GM21528 (cell line): ENCODE measurements around the gene NFATC1.

Experiments used
- ATAC-seq: cut with Tn5 transposase; IDR thresholded peaks from one replicate; pipeline ENCODE4 v1.9.1; 2021; ENCODE audit warnings: mild to moderate bottlenecking, moderate library complexity; ENCODE audit not compliant: unreplicated experiment, low FRiP score

NFATC1 gene

GRCh38 chr18:79387214-79387613 lies 8.5 kb upstream of the NFATC1 start:
- ATAC-seq = no peak

- no peak for ATAC-seq
Observed at GRCh38 chr18:79387615-79388014, 8.1 kb upstream of the NFATC1 start.

DNA sequence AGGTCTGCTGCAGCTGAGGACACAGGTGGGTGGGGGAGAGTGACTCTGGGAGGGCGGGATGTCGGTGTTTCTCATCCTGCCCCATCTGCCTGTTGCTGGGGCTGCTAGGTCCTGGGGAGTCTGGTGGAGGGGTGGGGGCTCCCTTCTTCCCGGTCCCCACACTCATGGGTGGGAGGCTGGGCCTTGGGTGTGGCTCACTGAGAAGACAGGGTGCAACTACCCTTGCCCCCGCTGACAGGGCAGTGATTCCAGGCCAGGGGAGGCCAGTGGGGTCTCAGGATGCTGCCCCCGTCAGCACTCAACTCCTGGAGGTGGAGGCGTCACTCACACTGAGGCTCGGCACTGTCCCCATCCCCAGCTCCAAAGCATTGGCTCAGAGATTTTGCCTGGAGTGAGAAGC lies 7.7 kb upstream of the NFATC1 start:
- no peak for ATAC-seq

DNA sequence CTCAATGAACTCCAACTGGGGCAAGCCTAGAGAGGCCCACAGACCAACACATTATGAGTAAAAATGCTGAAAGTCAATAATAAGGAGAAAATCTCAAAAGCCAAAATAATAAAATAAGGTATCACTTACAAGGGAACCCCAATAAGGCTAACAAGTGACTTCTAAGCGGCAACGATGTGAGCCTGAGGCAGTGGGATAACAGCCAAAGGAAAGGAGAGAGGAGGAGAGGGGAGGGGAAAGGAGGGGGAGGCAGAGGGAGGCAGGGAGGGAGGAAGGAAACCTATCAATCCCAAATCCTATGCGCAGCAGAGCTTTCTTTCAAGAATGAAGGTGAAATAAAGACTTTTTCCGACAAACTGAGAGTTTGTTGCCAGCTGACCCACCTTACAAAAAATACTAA lies 6.0 kb upstream of the NFATC1 start:
- no peak for ATAC-seq

- no peak for ATAC-seq
Observed at GRCh38 chr18:79392226-79392625, 3.5 kb upstream of the NFATC1 start.

GRCh38 chr18:79393181-79393634 lies 2.5 kb upstream of the NFATC1 start:
- no peak for ATAC-seq

DNA sequence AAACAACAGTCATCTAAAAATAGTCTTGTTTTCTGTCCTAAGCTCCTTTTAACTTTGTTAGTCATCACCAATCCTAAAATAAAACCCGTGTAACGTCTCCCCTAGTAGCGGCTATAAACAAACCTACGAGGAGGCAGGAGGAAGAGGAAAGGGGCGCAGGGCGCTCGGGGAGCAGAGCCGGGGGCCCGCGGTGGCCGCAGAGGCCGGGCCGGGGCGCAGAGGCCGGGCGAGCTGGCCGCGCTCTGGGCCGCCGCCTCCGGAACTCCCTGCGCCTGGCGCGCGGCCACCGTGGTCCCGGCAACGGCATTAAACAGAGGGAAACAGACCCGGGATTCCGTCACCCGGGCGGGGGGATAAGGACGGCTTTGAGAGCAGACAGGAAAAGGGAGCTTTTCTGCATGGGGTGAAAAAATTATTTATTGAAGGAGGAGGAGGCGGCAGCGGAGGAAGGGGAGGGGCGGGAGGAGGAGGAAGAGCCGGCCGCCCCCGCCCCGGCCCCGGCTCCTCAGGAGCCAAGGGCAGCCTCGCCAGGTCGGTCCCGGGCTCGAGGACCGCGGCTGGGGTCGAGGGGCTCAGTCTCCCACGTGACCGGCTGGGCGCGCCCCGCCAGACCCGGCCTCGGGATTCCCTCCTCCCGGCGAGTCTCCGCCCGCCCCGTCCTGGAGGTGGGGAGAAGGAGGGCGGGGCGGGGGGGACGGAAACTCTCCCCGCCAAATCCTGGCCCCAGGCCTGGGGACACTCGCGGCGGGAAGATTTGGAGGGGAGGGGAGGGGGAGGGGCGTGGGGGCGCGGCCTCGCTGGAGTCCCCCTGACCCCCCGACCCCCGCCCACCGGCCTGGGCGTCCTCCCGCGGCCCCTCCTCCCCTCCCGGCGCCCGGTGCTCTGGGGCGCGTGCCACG lies 1.8 kb upstream of the NFATC1 start:
- ATAC-seq = no peak

GRCh38 chr18:79394534-79395307 lies 1.0 kb upstream of the NFATC1 start:
- no peak for ATAC-seq

GRCh38 chr18:79395308-79395640 lies 456 bp upstream of the NFATC1 start:
- ATAC-seq = no peak

DNA sequence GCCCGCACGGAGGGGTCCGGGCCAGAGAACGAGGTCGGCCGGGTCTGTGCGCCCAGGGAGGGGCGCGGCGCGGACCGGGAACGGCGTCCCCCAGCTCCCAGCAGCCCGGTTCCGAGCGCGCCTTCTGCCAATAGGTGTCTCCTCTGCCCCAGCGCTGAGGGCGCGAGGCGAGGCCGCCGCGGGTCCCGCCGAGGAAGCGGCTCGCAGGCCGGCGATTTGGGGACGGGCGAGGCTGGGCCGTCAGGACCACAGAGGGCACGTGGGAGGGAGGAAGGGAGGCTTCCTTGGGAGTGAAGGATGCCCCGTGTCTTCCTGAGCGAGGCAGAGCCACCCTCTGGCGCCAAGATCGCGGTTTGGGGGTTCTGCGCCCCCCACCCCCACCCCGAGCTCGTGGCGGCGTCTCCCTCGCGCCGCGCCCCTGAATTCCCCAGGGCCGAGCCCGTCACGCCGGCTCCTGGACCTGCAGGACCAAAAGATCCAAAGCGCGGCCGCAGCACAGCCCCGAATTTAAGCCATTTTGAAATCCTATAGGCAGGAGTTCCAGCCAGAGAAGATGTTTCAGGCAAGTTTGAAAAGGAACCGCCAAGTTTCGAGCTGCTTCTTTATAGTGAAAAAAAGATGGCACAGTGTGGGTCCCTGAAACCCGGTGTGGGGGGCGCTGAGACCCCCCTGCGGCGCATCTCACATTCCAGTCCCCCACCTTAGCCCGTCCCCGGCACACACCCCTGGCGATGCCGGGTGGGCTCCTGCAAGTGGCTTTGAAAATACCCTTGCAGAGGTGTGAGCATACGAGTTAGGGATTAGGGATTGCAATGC lies 909 bp downstream of the NFATC1 start:
- no peak for ATAC-seq

GRCh38 chr18:79397247-79397829 lies 1.6 kb downstream of the NFATC1 start:
- no peak for ATAC-seq

DNA sequence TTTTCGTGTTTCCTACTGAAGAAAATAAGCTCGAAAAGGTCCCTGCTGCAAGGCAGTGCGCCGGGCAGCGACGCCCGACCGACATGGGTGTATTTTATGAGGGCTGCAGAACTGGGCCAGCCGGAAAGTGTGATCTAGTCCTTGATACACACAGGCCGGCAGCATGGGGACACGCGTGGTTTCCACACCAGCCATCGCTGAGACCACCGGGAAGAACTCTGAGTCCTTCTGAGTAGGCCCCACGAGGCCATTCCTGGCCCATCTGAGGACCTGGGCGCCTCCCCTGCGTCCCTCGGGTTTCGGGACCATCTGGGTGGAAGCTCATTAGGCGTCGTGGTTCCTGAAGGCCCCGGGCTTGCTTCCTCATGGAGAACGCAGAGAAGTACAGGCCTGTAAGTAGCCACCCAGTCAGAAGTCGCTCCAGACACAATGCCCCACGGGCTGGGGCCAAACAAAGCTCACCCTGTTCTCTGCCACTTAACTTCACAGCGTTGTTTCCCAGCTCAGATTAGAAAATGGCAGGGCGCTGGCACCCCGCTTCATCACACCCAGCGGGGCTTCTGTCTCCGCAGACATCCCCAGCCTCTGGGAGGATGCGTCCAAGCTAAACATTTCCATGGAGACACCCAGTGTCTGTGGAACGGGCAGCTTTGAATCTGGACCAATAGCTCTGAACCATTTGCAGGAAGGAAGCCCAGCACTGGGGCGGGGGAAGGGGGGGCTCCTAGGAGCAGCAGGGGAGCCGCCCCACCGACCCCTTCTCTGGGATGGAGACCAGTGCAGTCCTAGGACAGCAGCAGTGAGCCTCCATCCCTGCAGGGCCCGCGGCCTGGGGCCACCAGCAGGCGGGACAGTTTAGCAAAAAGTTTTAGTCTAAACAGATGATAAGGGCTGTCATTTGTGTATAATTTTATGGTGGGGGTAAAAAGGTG lies 2.4 kb downstream of the NFATC1 start:
- no peak for ATAC-seq

- ATAC-seq = no peak
Observed at GRCh38 chr18:79399275-79400081, 3.7 kb downstream of the NFATC1 start.

GRCh38 chr18:79400091-79400590 lies 4.4 kb downstream of the NFATC1 start:
- no peak for ATAC-seq

DNA sequence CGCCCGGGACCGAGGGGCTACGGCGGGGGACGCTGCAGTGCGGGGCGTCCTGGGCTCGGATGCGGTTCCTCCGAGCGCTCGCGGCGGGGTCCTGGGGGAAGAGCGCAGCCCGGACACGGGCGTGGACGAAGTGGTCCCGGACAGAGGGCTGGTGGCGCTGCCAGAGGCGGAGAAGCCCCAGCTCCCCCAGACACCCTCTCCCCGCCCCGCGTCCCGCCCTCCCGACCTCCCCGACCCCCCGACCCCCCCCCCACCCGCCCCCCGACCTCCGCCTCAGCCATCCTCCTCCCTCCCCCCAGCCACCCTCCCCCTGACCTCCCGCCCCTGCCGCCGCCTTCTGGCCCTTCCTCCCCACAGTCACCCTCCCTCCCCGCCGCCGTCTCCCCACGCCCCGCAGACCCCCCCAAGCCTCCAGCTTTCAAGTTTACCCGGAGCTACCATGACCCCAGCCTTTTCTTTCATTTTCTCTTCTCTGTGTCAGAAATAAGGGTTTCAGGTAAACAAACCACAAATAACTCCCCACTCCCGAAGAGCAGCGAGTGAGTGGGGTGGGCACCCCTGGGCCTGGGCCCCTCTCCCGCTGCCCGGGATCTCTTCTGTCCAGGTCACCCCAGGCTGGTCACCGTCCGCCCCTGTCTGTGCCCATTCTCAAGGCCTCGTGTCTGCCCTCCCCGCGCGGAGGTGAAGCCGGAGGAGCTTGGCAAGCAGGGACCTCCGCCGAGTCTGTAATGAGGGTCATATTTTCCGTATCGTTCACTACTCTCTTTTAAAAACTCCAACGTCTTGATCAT lies 5.1 kb downstream of the NFATC1 start:
- no peak for ATAC-seq

GRCh38 chr18:79401494-79402208 lies 5.9 kb downstream of the NFATC1 start:
- ATAC-seq = no peak

DNA sequence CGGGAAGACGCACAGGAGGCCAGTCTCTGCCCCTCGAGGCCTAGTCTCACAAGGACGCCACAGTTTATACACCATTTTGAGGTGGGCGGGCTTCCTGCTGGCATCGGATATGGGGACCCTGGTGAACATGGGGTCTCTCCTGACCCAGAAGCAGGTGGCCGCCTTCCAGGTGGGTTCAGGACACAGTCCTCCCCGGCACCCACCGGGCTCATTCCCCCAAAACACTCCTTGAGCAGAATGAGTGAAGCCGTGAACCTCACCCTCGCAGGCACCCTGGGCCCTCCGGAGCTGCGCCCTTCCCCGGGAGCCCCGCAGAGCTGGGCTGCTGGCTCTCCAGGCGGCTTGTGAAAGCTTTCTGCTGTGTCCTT lies 6.5 kb downstream of the NFATC1 start:
- no peak for ATAC-seq
